ENCODE data around the gene KY. TPM values are rescaled to one million over a fixed set of nuclear protein-coding genes. Genes with fewer than 3 reads are reported as not detected.

KY gene
- polyA plus RNA-seq, 1 donor from 2014 or later, result 1.7 TPM

DNA sequence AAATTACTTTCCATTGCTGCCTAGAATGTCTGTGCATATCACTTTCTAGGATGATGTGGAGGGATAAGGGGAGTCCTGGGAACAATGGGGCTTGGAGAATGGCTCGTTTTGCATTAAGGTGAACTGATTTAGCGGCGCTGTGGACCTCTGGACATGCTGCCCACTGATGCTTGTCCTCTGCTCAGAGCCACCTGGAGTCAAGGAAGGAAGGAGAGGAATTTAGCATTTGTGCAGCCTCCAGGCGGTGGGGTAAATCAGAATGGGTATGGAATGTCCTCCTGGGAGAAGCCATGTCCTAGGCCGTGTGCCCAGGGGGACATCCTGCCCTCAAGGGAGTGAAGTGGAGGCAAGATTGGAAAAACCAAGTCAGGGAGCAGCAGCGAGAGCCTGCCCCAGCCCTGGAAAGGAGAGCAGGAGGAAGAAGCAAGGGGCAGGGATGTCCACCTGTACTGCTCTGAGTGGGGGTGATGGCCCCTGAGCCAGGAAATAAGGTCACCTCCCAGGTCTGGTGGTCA, 37.8 kb downstream of the KY start:
- TF ChIP-seq EZH2 (IDR thresholded peaks at IDR 0.05; ENCODE audit: borderline replicate concordance, insufficient read depth, low read length, poor library complexity, severe bottlenecking) (no peak), RAD21 (conservative IDR thresholded peaks at IDR 0.05) (no peak), POLR2AphosphoS5 (IDR thresholded peaks at IDR 0.05) (no peak), SMC3 (conservative IDR thresholded peaks at IDR 0.05; ENCODE audit: poor library complexity) (no peak), TAF1 (IDR thresholded peaks at IDR 0.05; ENCODE audit: low read depth) (no peak), EP300 (conservative IDR thresholded peaks at IDR 0.05; ENCODE audit: poor library complexity, severe bottlenecking) (no peak), MXI1 (conservative IDR thresholded peaks at IDR 0.05; ENCODE audit: poor library complexity, severe bottlenecking) (no peak)
- TF ChIP-seq, protein P1, sequence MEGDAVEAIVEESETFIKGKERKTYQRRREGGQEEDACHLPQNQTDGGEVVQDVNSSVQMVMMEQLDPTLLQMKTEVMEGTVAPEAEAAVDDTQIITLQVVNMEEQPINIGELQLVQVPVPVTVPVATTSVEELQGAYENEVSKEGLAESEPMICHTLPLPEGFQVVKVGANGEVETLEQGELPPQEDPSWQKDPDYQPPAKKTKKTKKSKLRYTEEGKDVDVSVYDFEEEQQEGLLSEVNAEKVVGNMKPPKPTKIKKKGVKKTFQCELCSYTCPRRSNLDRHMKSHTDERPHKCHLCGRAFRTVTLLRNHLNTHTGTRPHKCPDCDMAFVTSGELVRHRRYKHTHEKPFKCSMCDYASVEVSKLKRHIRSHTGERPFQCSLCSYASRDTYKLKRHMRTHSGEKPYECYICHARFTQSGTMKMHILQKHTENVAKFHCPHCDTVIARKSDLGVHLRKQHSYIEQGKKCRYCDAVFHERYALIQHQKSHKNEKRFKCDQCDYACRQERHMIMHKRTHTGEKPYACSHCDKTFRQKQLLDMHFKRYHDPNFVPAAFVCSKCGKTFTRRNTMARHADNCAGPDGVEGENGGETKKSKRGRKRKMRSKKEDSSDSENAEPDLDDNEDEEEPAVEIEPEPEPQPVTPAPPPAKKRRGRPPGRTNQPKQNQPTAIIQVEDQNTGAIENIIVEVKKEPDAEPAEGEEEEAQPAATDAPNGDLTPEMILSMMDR (IDR thresholded peaks at IDR 0.05; ENCODE audit: poor library complexity, severe bottlenecking), result no peak
- TF ChIP-seq, protein P2, sequence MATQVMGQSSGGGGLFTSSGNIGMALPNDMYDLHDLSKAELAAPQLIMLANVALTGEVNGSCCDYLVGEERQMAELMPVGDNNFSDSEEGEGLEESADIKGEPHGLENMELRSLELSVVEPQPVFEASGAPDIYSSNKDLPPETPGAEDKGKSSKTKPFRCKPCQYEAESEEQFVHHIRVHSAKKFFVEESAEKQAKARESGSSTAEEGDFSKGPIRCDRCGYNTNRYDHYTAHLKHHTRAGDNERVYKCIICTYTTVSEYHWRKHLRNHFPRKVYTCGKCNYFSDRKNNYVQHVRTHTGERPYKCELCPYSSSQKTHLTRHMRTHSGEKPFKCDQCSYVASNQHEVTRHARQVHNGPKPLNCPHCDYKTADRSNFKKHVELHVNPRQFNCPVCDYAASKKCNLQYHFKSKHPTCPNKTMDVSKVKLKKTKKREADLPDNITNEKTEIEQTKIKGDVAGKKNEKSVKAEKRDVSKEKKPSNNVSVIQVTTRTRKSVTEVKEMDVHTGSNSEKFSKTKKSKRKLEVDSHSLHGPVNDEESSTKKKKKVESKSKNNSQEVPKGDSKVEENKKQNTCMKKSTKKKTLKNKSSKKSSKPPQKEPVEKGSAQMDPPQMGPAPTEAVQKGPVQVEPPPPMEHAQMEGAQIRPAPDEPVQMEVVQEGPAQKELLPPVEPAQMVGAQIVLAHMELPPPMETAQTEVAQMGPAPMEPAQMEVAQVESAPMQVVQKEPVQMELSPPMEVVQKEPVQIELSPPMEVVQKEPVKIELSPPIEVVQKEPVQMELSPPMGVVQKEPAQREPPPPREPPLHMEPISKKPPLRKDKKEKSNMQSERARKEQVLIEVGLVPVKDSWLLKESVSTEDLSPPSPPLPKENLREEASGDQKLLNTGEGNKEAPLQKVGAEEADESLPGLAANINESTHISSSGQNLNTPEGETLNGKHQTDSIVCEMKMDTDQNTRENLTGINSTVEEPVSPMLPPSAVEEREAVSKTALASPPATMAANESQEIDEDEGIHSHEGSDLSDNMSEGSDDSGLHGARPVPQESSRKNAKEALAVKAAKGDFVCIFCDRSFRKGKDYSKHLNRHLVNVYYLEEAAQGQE (IDR thresholded peaks at IDR 0.05; ENCODE audit: borderline replicate concordance), result no peak
- Histone ChIP-seq H3K9me2 (ENCODE audit: insufficient read depth, low read length) (no peaks in the 10 kb centered on the region), H3K27me3 (ENCODE audit: insufficient read depth, low read depth, low read length) (no peaks in the 10 kb centered on the region), H3K9ac (ENCODE audit: low read length) (peak overlapping the region; percentile 13), H2AFZ (ENCODE audit: low read depth, low read length) (no peak overlapping the region), H3K27ac (ENCODE audit: low read length) (peak overlapping the region; percentile 69), H4K20me1 (ENCODE audit: insufficient read depth) (no peaks in the 10 kb centered on the region), H3K4me3 (ENCODE audit: low read length) (no peak overlapping the region), H3K9me3 (ENCODE audit: low read length) (no peaks in the 10 kb centered on the region), H3K36me3 (ENCODE audit: insufficient read depth, low read length) (no peaks in the 10 kb centered on the region), H3K4me2 (ENCODE audit: low read length) (no peak overlapping the region), H3F3A (ENCODE audit: insufficient read depth, low read length, poor library complexity, severe bottlenecking) (no peaks in the 10 kb centered on the region), H3K79me2 (replicated peaks; ENCODE audit: insufficient read depth, low read length) (no peaks in the 10 kb centered on the region)

GRCh38 chr3:134611516-134611915, 39.3 kb downstream of the KY start:
- Histone ChIP-seq H4K20me1 (ENCODE audit: insufficient read depth) (no peaks in the 10 kb centered on the region), H3K79me2 (replicated peaks; ENCODE audit: insufficient read depth, low read length) (no peaks in the 10 kb centered on the region), H3K4me3 (ENCODE audit: low read length) (no peak overlapping the region), H3K9me2 (ENCODE audit: insufficient read depth, low read length) (no peaks in the 10 kb centered on the region), H3K36me3 (ENCODE audit: insufficient read depth, low read length) (no peaks in the 10 kb centered on the region), H2AFZ (ENCODE audit: low read depth, low read length) (no peak overlapping the region), H3K9ac (ENCODE audit: low read length) (no peak overlapping the region), H3F3A (ENCODE audit: insufficient read depth, low read length, poor library complexity, severe bottlenecking) (no peaks in the 10 kb centered on the region), H3K27me3 (ENCODE audit: insufficient read depth, low read depth, low read length) (no peaks in the 10 kb centered on the region), H3K9me3 (ENCODE audit: low read length) (no peaks in the 10 kb centered on the region), H3K4me2 (ENCODE audit: low read length) (no peak overlapping the region), H3K27ac (ENCODE audit: low read length) (peak overlapping the region; percentile 69)
- TF ChIP-seq EP300 (conservative IDR thresholded peaks at IDR 0.05; ENCODE audit: poor library complexity, severe bottlenecking), result no peak
- no peak for TF ChIP-seq POLR2AphosphoS5 (IDR thresholded peaks at IDR 0.05)
- no peak for TF ChIP-seq TAF1 (IDR thresholded peaks at IDR 0.05; ENCODE audit: low read depth)
- TF ChIP-seq, protein P2 (IDR thresholded peaks at IDR 0.05; ENCODE audit: borderline replicate concordance), result no peak
- no peak for TF ChIP-seq MXI1 (conservative IDR thresholded peaks at IDR 0.05; ENCODE audit: poor library complexity, severe bottlenecking)
- TF ChIP-seq, protein P1 (IDR thresholded peaks at IDR 0.05; ENCODE audit: poor library complexity, severe bottlenecking), result no peak
- no peak for TF ChIP-seq EZH2 (IDR thresholded peaks at IDR 0.05; ENCODE audit: borderline replicate concordance, insufficient read depth, low read length, poor library complexity, severe bottlenecking)
- no peak for TF ChIP-seq SMC3 (conservative IDR thresholded peaks at IDR 0.05; ENCODE audit: poor library complexity)
- no peak for TF ChIP-seq RAD21 (conservative IDR thresholded peaks at IDR 0.05)
